Fibroblast of mammary gland (primary cell): ENCODE data around the gene PSMD4.
"Not testable (repeated sequence)": the region's sequence is repeated elsewhere in the genome, so short reads cannot be mapped to it uniquely, and the experiment has no call there.

Experiments
- DNase-seq: peaks from one replicate; pipeline ENCODE4 v3.0.0-alpha.2; 2010; ENCODE audit warnings: low read depth
- H3K4me3 ChIP-seq: 2 replicates; pipeline ENCODE4 v1.5.1; 2011; ENCODE audit warnings: low read depth, mild to moderate bottlenecking, low read length, moderate library complexity; ENCODE audit not compliant: control insufficient read depth
- CTCF ChIP-seq: conservative IDR thresholded peaks from 2 replicates; pipeline ENCODE4 v1.5.1; 2011; ENCODE audit warnings: low read depth, low read length, inconsistent platforms; ENCODE audit not compliant: control insufficient read depth, insufficient read depth

PSMD4 gene

GRCh38 chr1:151267760-151268159 is 13.2 kb downstream of the PSMD4 start:
- no peak for TF ChIP-seq CTCF
- DNase-seq, result no peak
- H3K4me3 ChIP-seq, result no peak overlapping the region

GRCh38 chr1:151273924-151274466 is 19.5 kb downstream of the PSMD4 start:
- no peak for TF ChIP-seq CTCF
- no peak overlapping the region for H3K4me3 ChIP-seq
- no peak for DNase-seq

- not testable (repeated sequence) for H3K4me3 ChIP-seq, DNase-seq
Observed at GRCh38 chr1:151275341-151275740, 20.8 kb downstream of the PSMD4 start.

- H3K4me3 ChIP-seq, result no peak overlapping the region
- no peak for TF ChIP-seq CTCF
- DNase-seq, result no peak
Observed at GRCh38 chr1:151277249-151277648, 22.7 kb downstream of the PSMD4 start.

- no peak for TF ChIP-seq CTCF
- H3K4me3 ChIP-seq, result peak overlapping the region; percentile 95
- peak; percentile 98 for DNase-seq
Observed at GRCh38 chr1:151281225-151281968, 26.9 kb downstream of the PSMD4 start.

GRCh38 chr1:151281969-151282882 is 27.7 kb downstream of the PSMD4 start, which contains the start of gene ZNF687:
TSS of gene ZNF687 (plus strand) at chr1:151282299. CDS start at chr1:151286292, 3,993 bp downstream.
- H3K4me3 ChIP-seq, result peak within 1 kb of the TSS; percentile 95
- no peak for TF ChIP-seq CTCF
- peak; percentile 100 for DNase-seq
